Activated T-cell treated with anti-CD3 and anti-CD28 coated beads, Interleukin-2, amount 50 U/mL, for 72 hours (primary cell): Measurements from ENCODE around the gene REL. TPM values are rescaled to one million over a fixed set of nuclear protein-coding genes. Genes with fewer than 3 reads are reported as not detected.
"Not testable (repeated sequence)": the region's sequence is repeated elsewhere in the genome, so short reads cannot be mapped to it uniquely, and the experiment has no call there.

Experiments
- ATAC-seq, 2 donors: fragments of 150-1000 bp; cut with Tn5 transposase; replicated peaks in 1 of 2; 2 replicates each; pipeline ENCODE4 v1.10.0; 2021; ENCODE audit warnings: moderate library complexity in 2 of 2, mild to moderate bottlenecking in 1 of 2
- DNase-seq, 2 donors: peaks; one replicate each; pipeline ENCODE4 v3.0.0; 2021 to 2022; ENCODE audit warnings: mixed read lengths in 1 of 2
- H3K27ac Mint-ChIP-seq: one replicate; pipeline ENCODE4 v1.8.0; 2022; ENCODE audit warnings: mild to moderate bottlenecking, moderate library complexity, mixed read lengths
- H3K27me3 Mint-ChIP-seq: one replicate; pipeline ENCODE4 v1.8.0; 2022; ENCODE audit warnings: low read depth, mixed read lengths
- H3K36me3 Mint-ChIP-seq, 2 donors: one replicate each; pipeline ENCODE4 v1.8.0; 2022; ENCODE audit warnings: mixed read lengths in 2 of 2, mild to moderate bottlenecking in 1 of 2; ENCODE audit not compliant: insufficient read depth in 2 of 2
- H3K4me1 Mint-ChIP-seq: one replicate; pipeline ENCODE4 v1.8.0; 2022; ENCODE audit warnings: low read depth, mixed read lengths
- H3K4me3 Mint-ChIP-seq, 2 donors: one replicate each; pipeline ENCODE4 v1.8.0; 2022; ENCODE audit warnings: mild to moderate bottlenecking in 2 of 2, mixed read lengths in 2 of 2, moderate library complexity in 2 of 2
- H3K9me3 Mint-ChIP-seq, 2 donors: one replicate each; pipeline ENCODE4 v1.8.0; 2022; ENCODE audit warnings: mixed read lengths in 2 of 2
- total RNA-seq, 2 donors: library from RNA; stranded (reverse); gene quantifications; one replicate each; pipeline ENCODE4 v1.2.3, GENCODE V29; 2022

Gene REL
- total RNA-seq, 2 donors from 2014 or later: 72.6 to 81.0 TPM

- Mint-ChIP-seq H3K36me3 (peaks cover 17 to 37% of the 10 kb centered on the region in 2 donors), H3K9me3 (no peaks in the 10 kb centered on the region), H3K4me3 (peak overlapping the region; percentile 2 to 42), H3K4me1 (peaks cover 42% of the 10 kb centered on the region), H3K27ac (peak overlapping the region; percentile 23), H3K27me3 (no peaks in the 10 kb centered on the region)
- DNase-seq: peak; percentile 45 to 51
- peak; percentile 85 to 89 for ATAC-seq
Observed at GRCh38 chr2:60899230-60899891, 18.0 kb downstream of the REL start.

GRCh38 chr2:60899892-60900249 lies 18.5 kb downstream of the REL start:
- peak overlapping the region; percentile 23 for H3K27ac Mint-ChIP-seq
- no peaks in the 10 kb centered on the region for H3K27me3 Mint-ChIP-seq
- H3K4me3 Mint-ChIP-seq: peak overlapping the region in 1 of 2 donors; percentile 9
- peaks cover 17 to 39% of the 10 kb centered on the region in 2 donors for H3K36me3 Mint-ChIP-seq
- no peak for DNase-seq
- peaks cover 42% of the 10 kb centered on the region for H3K4me1 Mint-ChIP-seq
- ATAC-seq: peak; percentile 44 to 46
- H3K9me3 Mint-ChIP-seq: no peaks in the 10 kb centered on the region

- peaks cover 21 to 50% of the 10 kb centered on the region in 2 donors for H3K36me3 Mint-ChIP-seq
- not testable (repeated sequence) for H3K27me3 Mint-ChIP-seq, ATAC-seq, DNase-seq, H3K4me3 Mint-ChIP-seq, H3K9me3 Mint-ChIP-seq
- H3K4me1 Mint-ChIP-seq: peaks cover 57% of the 10 kb centered on the region
- peak overlapping the region; percentile 54 for H3K27ac Mint-ChIP-seq
Observed at GRCh38 chr2:60901296-60901695, 19.9 kb downstream of the REL start.

- H3K36me3 Mint-ChIP-seq: peaks cover 10 to 37% of the 10 kb centered on the region in 2 donors
- H3K4me3 Mint-ChIP-seq: not testable (repeated sequence)
Observed at GRCh38 chr2:60905867-60906266, 24.5 kb downstream of the REL start.

GRCh38 chr2:60906395-60906794 lies 25.0 kb downstream of the REL start:
- DNase-seq: no peak
- no peak for ATAC-seq
- peaks cover 28% of the 10 kb centered on the region for H3K4me1 Mint-ChIP-seq
- peaks cover 10 to 37% of the 10 kb centered on the region in 2 donors for H3K36me3 Mint-ChIP-seq
- H3K4me3 Mint-ChIP-seq: no peak overlapping the region
- H3K27me3 Mint-ChIP-seq: no peaks in the 10 kb centered on the region
- no peaks in the 10 kb centered on the region for H3K9me3 Mint-ChIP-seq
- peak overlapping the region; percentile 1 for H3K27ac Mint-ChIP-seq

More at GRCh38 chr2:60905867-60906266, 24.5 kb downstream of the REL start:
- not testable (repeated sequence) for DNase-seq, H3K9me3 Mint-ChIP-seq, ATAC-seq, H3K27me3 Mint-ChIP-seq
- peaks cover 28% of the 10 kb centered on the region for H3K4me1 Mint-ChIP-seq
- peak overlapping the region; percentile 54 for H3K27ac Mint-ChIP-seq

- Mint-ChIP-seq H3K36me3 (peaks cover 10 to 37% of the 10 kb centered on the region in 2 donors), H3K9me3 (no peaks in the 10 kb centered on the region), H3K27ac (no peak overlapping the region), H3K4me3 (no peak overlapping the region), H3K27me3 (no peaks in the 10 kb centered on the region), H3K4me1 (peaks cover 28% of the 10 kb centered on the region)
- DNase-seq (no peak), ATAC-seq (no peak)
Observed at GRCh38 chr2:60907329-60907728, 26.0 kb downstream of the REL start.

GRCh38 chr2:60925994-60926740 lies 44.8 kb downstream of the REL start:
- H3K4me1 Mint-ChIP-seq: peaks cover 9% of the 10 kb centered on the region

GRCh38 chr2:60926741-60927552 lies 45.6 kb downstream of the REL start:
- Mint-ChIP-seq H3K27ac (peak overlapping the region; percentile 32), H3K36me3 (peaks cover 33 to 48% of the 10 kb centered on the region in 2 donors), H3K4me3 (no peak overlapping the region), H3K27me3 (no peaks in the 10 kb centered on the region), H3K4me1 (peaks cover 9% of the 10 kb centered on the region), H3K9me3 (no peaks in the 10 kb centered on the region)
- DNase-seq (no peak), ATAC-seq (no peak)

More at GRCh38 chr2:60925994-60926740, 44.8 kb downstream of the REL start:
- Mint-ChIP-seq H3K27me3 (no peaks in the 10 kb centered on the region), H3K27ac (peak overlapping the region; percentile 12), H3K4me3 (no peak overlapping the region), H3K36me3 (peaks cover 35 to 48% of the 10 kb centered on the region in 2 donors), H3K9me3 (no peaks in the 10 kb centered on the region)
- ATAC-seq (no peak), DNase-seq (no peak)

- H3K4me3 Mint-ChIP-seq, H3K27me3 Mint-ChIP-seq, ATAC-seq, H3K27ac Mint-ChIP-seq, H3K4me1 Mint-ChIP-seq, DNase-seq, H3K9me3 Mint-ChIP-seq: not testable (repeated sequence)
- peaks cover 9 to 22% of the 10 kb centered on the region in 2 donors for H3K36me3 Mint-ChIP-seq
Observed at GRCh38 chr2:60932061-60932460, 50.7 kb downstream of the REL start.

GRCh38 chr2:60932954-60933353 lies 51.6 kb downstream of the REL start:
- Mint-ChIP-seq H3K4me1 (no peaks in the 10 kb centered on the region), H3K27ac (no peak overlapping the region), H3K36me3 (peaks cover 3 to 22% of the 10 kb centered on the region in 2 donors), H3K27me3 (no peaks in the 10 kb centered on the region), H3K4me3 (no peak overlapping the region), H3K9me3 (no peaks in the 10 kb centered on the region)
- no peak for DNase-seq
- ATAC-seq: no peak

- H3K27ac Mint-ChIP-seq: peak overlapping the region; percentile 60
- DNase-seq: no peak
- H3K27me3 Mint-ChIP-seq: no peaks in the 10 kb centered on the region
- H3K4me1 Mint-ChIP-seq: no peaks in the 10 kb centered on the region
- no peak for ATAC-seq
- H3K9me3 Mint-ChIP-seq: no peaks in the 10 kb centered on the region
- no peak overlapping the region for H3K4me3 Mint-ChIP-seq
- peaks cover 6 to 30% of the 10 kb centered on the region in 2 donors for H3K36me3 Mint-ChIP-seq
Observed at GRCh38 chr2:60934165-60934722, 52.9 kb downstream of the REL start.

- H3K4me3 Mint-ChIP-seq: no peak overlapping the region
- no peaks in the 10 kb centered on the region for H3K4me1 Mint-ChIP-seq
- no peak for DNase-seq
- H3K27me3 Mint-ChIP-seq: no peaks in the 10 kb centered on the region
- H3K9me3 Mint-ChIP-seq: no peaks in the 10 kb centered on the region
- peak; percentile 21 to 22 for ATAC-seq
- H3K36me3 Mint-ChIP-seq: peaks cover 6 to 28% of the 10 kb centered on the region in 2 donors
- no peak overlapping the region for H3K27ac Mint-ChIP-seq
Observed at GRCh38 chr2:60936757-60937156, 55.4 kb downstream of the REL start.
